ENCODE measurements around the gene CRLF3. TPM values are rescaled to one million over a fixed set of nuclear protein-coding genes. Genes with fewer than 3 reads are reported as not detected.

The CRLF3 gene
- total RNA-seq, 2 experiments from 2014 or later = 26.4 to 45.3 TPM

DNA sequence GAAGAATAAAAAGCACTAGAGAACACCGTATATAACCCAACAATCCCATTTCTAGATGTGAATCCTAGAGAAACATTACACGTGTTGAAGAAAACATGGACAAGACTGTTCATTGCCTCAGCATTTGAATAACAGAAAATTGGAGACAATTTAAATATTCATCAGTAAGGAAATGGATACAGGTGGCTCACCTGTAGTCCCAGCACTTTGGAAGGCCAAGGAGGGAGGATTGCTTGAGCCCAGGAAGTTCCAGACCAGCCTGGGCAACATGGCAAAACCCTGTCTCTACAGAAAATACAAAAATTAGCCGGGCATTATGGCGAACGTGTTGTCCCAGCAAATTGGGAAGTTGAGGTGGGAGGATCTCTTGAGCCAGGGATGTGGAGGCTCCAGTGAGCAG is 4.5 kb upstream of the CRLF3 start:
- Histone ChIP-seq H3K4me2 (ENCODE audit: low read length) (no peak overlapping the region), H4K20me1 (ENCODE audit: insufficient read depth, low read length) (peaks cover 11% of the 10 kb centered on the region), H3K27ac (ENCODE audit: low read depth, low read length, poor library complexity, severe bottlenecking) (no peak overlapping the region), H2AFZ (ENCODE audit: low read length) (no peak overlapping the region), H3K4me3 (ENCODE audit: low read depth, low read length, poor library complexity, severe bottlenecking) (no peak overlapping the region), H3K9me2 (ENCODE audit: insufficient read depth, low read length) (no peaks in the 10 kb centered on the region), H3K4me1 (ENCODE audit: insufficient read depth, low read length, poor library complexity, severe bottlenecking) (peaks cover 33% of the 10 kb centered on the region), H3K79me2 (ENCODE audit: insufficient read depth, low read depth, low read length) (peaks cover 32% of the 10 kb centered on the region), H3K9me3 (ENCODE audit: low read length) (no peaks in the 10 kb centered on the region), H3K36me3 (ENCODE audit: insufficient read depth, low read length) (peaks cover 3% of the 10 kb centered on the region)
- POLR2A ChIA-PET = no interaction called here
- CTCF ChIA-PET (ENCODE audit: unreplicated experiment) = no interaction called here
- no TSS peak for BruUV-seq (replicated peaks)
- intact Hi-C loops (cut with micrococcal nuclease; ENCODE audit: unreplicated experiment) = no loop called here
- DNase-seq (ENCODE audit: low spot score) = no peak
- TF ChIP-seq EZH2phosphoT487 (IDR thresholded peaks at IDR 0.05; ENCODE audit: borderline replicate concordance, low read depth, low read length) = no peak
- TF ChIP-seq, protein P1, sequence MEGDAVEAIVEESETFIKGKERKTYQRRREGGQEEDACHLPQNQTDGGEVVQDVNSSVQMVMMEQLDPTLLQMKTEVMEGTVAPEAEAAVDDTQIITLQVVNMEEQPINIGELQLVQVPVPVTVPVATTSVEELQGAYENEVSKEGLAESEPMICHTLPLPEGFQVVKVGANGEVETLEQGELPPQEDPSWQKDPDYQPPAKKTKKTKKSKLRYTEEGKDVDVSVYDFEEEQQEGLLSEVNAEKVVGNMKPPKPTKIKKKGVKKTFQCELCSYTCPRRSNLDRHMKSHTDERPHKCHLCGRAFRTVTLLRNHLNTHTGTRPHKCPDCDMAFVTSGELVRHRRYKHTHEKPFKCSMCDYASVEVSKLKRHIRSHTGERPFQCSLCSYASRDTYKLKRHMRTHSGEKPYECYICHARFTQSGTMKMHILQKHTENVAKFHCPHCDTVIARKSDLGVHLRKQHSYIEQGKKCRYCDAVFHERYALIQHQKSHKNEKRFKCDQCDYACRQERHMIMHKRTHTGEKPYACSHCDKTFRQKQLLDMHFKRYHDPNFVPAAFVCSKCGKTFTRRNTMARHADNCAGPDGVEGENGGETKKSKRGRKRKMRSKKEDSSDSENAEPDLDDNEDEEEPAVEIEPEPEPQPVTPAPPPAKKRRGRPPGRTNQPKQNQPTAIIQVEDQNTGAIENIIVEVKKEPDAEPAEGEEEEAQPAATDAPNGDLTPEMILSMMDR (conservative IDR thresholded peaks at IDR 0.05; ENCODE audit: low read length) = no peak

DNA sequence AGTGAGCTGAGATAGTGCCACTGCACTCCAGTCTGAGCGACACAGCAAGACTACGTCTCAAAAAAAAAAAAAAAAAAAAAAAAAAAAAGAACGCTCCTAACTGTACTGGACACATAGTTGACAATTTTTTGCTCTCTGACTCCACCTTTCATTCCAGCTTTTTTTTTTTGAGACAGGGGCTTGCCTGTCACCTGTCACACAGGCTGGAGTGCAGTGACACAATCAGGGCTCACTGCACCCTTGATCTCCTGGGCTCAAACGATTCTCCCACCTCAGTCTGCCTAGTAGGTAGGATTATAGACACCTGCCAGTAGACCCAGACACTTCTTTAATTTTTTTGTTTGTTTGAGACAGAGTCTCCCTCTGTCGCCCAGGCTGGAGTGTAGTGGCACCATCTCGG is 2.6 kb upstream of the CRLF3 start:
- H3K4me1 ChIP-seq (ENCODE audit: insufficient read depth, low read length, poor library complexity, severe bottlenecking) = peaks cover 30% of the 10 kb centered on the region
- ChIA-PET POLR2A (interaction anchor here (0.6 kb wide), 1 partner anchor 23 kb away, joined by 3 read pairs; no protein-coding TSS in a partner anchor), CTCF (ENCODE audit: unreplicated experiment) (no interaction called here)
- H4K20me1 ChIP-seq (ENCODE audit: insufficient read depth, low read length) = peaks cover 8% of the 10 kb centered on the region; the same call in 1 of the 2 replicates
- intact Hi-C loops (cut with micrococcal nuclease; ENCODE audit: unreplicated experiment) = loop anchor here (2.0 kb wide), 1 partner anchor 486 kb away; no protein-coding TSS in a partner anchor
- no peaks in the 10 kb centered on the region for H3K36me3 ChIP-seq (ENCODE audit: insufficient read depth, low read length)
- no peak overlapping the region for H2AFZ ChIP-seq (ENCODE audit: low read length)
- H3K9me2 ChIP-seq (ENCODE audit: insufficient read depth, low read length) = no peaks in the 10 kb centered on the region
- no peak overlapping the region for H3K4me2 ChIP-seq (ENCODE audit: low read length)
- TF ChIP-seq EZH2phosphoT487 (IDR thresholded peaks at IDR 0.05; ENCODE audit: borderline replicate concordance, low read depth, low read length) = no peak
- TF ChIP-seq, protein P1 (conservative IDR thresholded peaks at IDR 0.05; ENCODE audit: low read length) = no peak
- DNase-seq (ENCODE audit: low spot score) = no peak
- no peak overlapping the region for H3K27ac ChIP-seq (ENCODE audit: low read depth, low read length, poor library complexity, severe bottlenecking)
- no peak overlapping the region for H3K4me3 ChIP-seq (ENCODE audit: low read depth, low read length, poor library complexity, severe bottlenecking)
- BruUV-seq (replicated peaks) = no TSS peak
- H3K79me2 ChIP-seq (ENCODE audit: insufficient read depth, low read depth, low read length) = peaks cover 32% of the 10 kb centered on the region
- no peaks in the 10 kb centered on the region for H3K9me3 ChIP-seq (ENCODE audit: low read length)

DNA sequence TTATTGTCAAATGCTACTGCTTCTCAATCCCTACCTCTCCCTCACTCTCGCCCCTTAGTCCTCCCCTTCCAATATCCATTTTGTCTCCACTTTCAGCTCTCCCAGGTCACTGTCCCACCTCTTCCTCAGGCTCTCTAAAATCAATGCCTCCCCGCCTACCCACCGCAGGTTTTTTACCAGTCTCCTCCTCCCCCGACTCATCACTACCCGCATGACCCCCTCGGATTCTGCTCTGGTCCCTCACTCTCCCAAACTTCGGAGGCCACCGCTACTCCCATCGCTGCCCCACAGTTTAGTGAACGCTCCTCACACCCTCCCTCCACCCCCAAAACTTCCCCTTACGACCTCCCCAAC is 513 bp downstream of the CRLF3 start:
- H3K9me2 ChIP-seq (ENCODE audit: insufficient read depth, low read length) = no peaks in the 10 kb centered on the region
- no peaks in the 10 kb centered on the region for H3K9me3 ChIP-seq (ENCODE audit: low read length)
- H4K20me1 ChIP-seq (ENCODE audit: insufficient read depth, low read length) = peaks cover 8% of the 10 kb centered on the region; the same call in 1 of the 2 replicates
- H3K27ac ChIP-seq (ENCODE audit: low read depth, low read length, poor library complexity, severe bottlenecking) = peak overlapping the region; percentile 85
- ChIA-PET CTCF (ENCODE audit: unreplicated experiment) (interaction anchor here (0.6 to 2.0 kb wide), 3 partner anchors 14 to 114 kb away, joined by 3 to 6 read pairs (median 5); no protein-coding TSS in a partner anchor), POLR2A (interaction anchor here (0.9 to 7.5 kb wide), 7 partner anchors 12 to 348 kb away, joined by 3 to 79 read pairs (median 5); no protein-coding TSS in a partner anchor)
- peaks cover 54% of the 10 kb centered on the region for H3K79me2 ChIP-seq (ENCODE audit: insufficient read depth, low read depth, low read length)
- intact Hi-C loops (cut with micrococcal nuclease; ENCODE audit: unreplicated experiment) = loop anchor here (1.0 to 5.0 kb wide), 4 partner anchors 15 to 222 kb away; no protein-coding TSS in a partner anchor
- TF ChIP-seq, protein P1 (conservative IDR thresholded peaks at IDR 0.05; ENCODE audit: low read length) = no peak
- no peak for TF ChIP-seq EZH2phosphoT487 (IDR thresholded peaks at IDR 0.05; ENCODE audit: borderline replicate concordance, low read depth, low read length)
- BruUV-seq (replicated peaks) = no TSS peak
- H2AFZ ChIP-seq (ENCODE audit: low read length) = peak overlapping the region; percentile 17; the same call in 1 of the 2 replicates
- peaks cover 50% of the 10 kb centered on the region for H3K4me1 ChIP-seq (ENCODE audit: insufficient read depth, low read length, poor library complexity, severe bottlenecking)
- peak overlapping the region; percentile 80 for H3K4me3 ChIP-seq (ENCODE audit: low read depth, low read length, poor library complexity, severe bottlenecking)
- H3K4me2 ChIP-seq (ENCODE audit: low read length) = peak overlapping the region; percentile 99
- peaks cover 6% of the 10 kb centered on the region for H3K36me3 ChIP-seq (ENCODE audit: insufficient read depth, low read length)
- DNase-seq (ENCODE audit: low spot score) = peak; percentile 36
